Measurements from ENCODE around the gene UBE3C.

UBE3C gene

GRCh38 chr7:157238087-157238486 is 99.4 kb downstream of the UBE3C start:
- H2AFZ ChIP-seq (ENCODE audit: low read depth, low read length), result no peak overlapping the region
- H3K36me3 ChIP-seq (replicated peaks; ENCODE audit: low read depth, low read length), result peaks cover 53% of the 10 kb centered on the region

GRCh38 chr7:157239571-157240270 is 101.0 kb downstream of the UBE3C start:
- H3K4me1 ChIP-seq (ENCODE audit: low read length), result peaks cover 15% of the 10 kb centered on the region
- H3K9ac ChIP-seq (ENCODE audit: low read length), result no peak overlapping the region
- H3K36me3 ChIP-seq (replicated peaks; ENCODE audit: low read depth, low read length), result peaks cover 39% of the 10 kb centered on the region
- no peak overlapping the region for H3K27ac ChIP-seq (ENCODE audit: low read length)
- no peak overlapping the region for H3K4me3 ChIP-seq (ENCODE audit: low read length)
- no peak overlapping the region for H3K4me2 ChIP-seq (ENCODE audit: low read length)
- H3K9me3 ChIP-seq (ENCODE audit: insufficient read depth, low read length), result no peaks in the 10 kb centered on the region
- no peak for TF ChIP-seq EZH2phosphoT487 (IDR thresholded peaks at IDR 0.05; ENCODE audit: low read depth)
- TF ChIP-seq CTCF (IDR thresholded peaks at IDR 0.05; ENCODE audit: low read depth, low read length), result no peak
- no peaks in the 10 kb centered on the region for H3K27me3 ChIP-seq (ENCODE audit: low read depth, low read length)
- no peaks in the 10 kb centered on the region for H4K20me1 ChIP-seq (ENCODE audit: insufficient read depth, low read length)
- H2AFZ ChIP-seq (ENCODE audit: low read depth, low read length), result no peak overlapping the region
- H3K79me2 ChIP-seq (ENCODE audit: low read length), result peaks cover 13% of the 10 kb centered on the region; the same call in 1 of the 2 replicates

More at GRCh38 chr7:157238087-157238486, 99.4 kb downstream of the UBE3C start:
- TF ChIP-seq EZH2phosphoT487 (IDR thresholded peaks at IDR 0.05; ENCODE audit: low read depth) (no peak), CTCF (IDR thresholded peaks at IDR 0.05; ENCODE audit: low read depth, low read length) (peak; percentile 23)
- Histone ChIP-seq H3K27ac (ENCODE audit: low read length) (no peak overlapping the region), H3K4me1 (ENCODE audit: low read length) (peaks cover 7% of the 10 kb centered on the region), H3K4me2 (ENCODE audit: low read length) (no peak overlapping the region), H3K79me2 (ENCODE audit: low read length) (peaks cover 16% of the 10 kb centered on the region), H3K9ac (ENCODE audit: low read length) (no peak overlapping the region), H3K9me3 (ENCODE audit: insufficient read depth, low read length) (no peaks in the 10 kb centered on the region), H4K20me1 (ENCODE audit: insufficient read depth, low read length) (no peaks in the 10 kb centered on the region; the same call in 1 of the 2 replicates), H3K27me3 (ENCODE audit: low read depth, low read length) (no peaks in the 10 kb centered on the region), H3K4me3 (ENCODE audit: low read length) (no peak overlapping the region)

- H3K27ac ChIP-seq (ENCODE audit: low read length), result no peak overlapping the region
- H3K4me1 ChIP-seq (ENCODE audit: low read length), result peaks cover 19% of the 10 kb centered on the region
- peaks cover 30% of the 10 kb centered on the region for H3K36me3 ChIP-seq (replicated peaks; ENCODE audit: low read depth, low read length)
- H2AFZ ChIP-seq (ENCODE audit: low read depth, low read length), result no peak overlapping the region
- peaks cover 13% of the 10 kb centered on the region; the same call in 1 of the 2 replicates for H3K79me2 ChIP-seq (ENCODE audit: low read length)
- no peak overlapping the region for H3K9ac ChIP-seq (ENCODE audit: low read length)
- H3K27me3 ChIP-seq (ENCODE audit: low read depth, low read length), result no peaks in the 10 kb centered on the region
- no peak overlapping the region for H3K4me3 ChIP-seq (ENCODE audit: low read length)
- no peaks in the 10 kb centered on the region for H3K9me3 ChIP-seq (ENCODE audit: insufficient read depth, low read length)
- H3K4me2 ChIP-seq (ENCODE audit: low read length), result no peak overlapping the region
- TF ChIP-seq CTCF (IDR thresholded peaks at IDR 0.05; ENCODE audit: low read depth, low read length), result no peak
- TF ChIP-seq EZH2phosphoT487 (IDR thresholded peaks at IDR 0.05; ENCODE audit: low read depth), result no peak
- no peaks in the 10 kb centered on the region for H4K20me1 ChIP-seq (ENCODE audit: insufficient read depth, low read length)
Observed at GRCh38 chr7:157241631-157242030, 102.9 kb downstream of the UBE3C start.

- no peak overlapping the region for H2AFZ ChIP-seq (ENCODE audit: low read depth, low read length)
Observed at GRCh38 chr7:157244516-157245294, 106.0 kb downstream of the UBE3C start.

More at GRCh38 chr7:157244516-157245294, 106.0 kb downstream of the UBE3C start:
- H3K27me3 ChIP-seq (ENCODE audit: low read depth, low read length), result no peaks in the 10 kb centered on the region
- H3K4me2 ChIP-seq (ENCODE audit: low read length), result no peak overlapping the region
- H4K20me1 ChIP-seq (ENCODE audit: insufficient read depth, low read length), result no peaks in the 10 kb centered on the region
- no peak overlapping the region for H3K27ac ChIP-seq (ENCODE audit: low read length)
- no peak for TF ChIP-seq CTCF (IDR thresholded peaks at IDR 0.05; ENCODE audit: low read depth, low read length)
- TF ChIP-seq EZH2phosphoT487 (IDR thresholded peaks at IDR 0.05; ENCODE audit: low read depth), result no peak
- H3K79me2 ChIP-seq (ENCODE audit: low read length), result peaks cover 13% of the 10 kb centered on the region; the same call in 1 of the 2 replicates
- no peak overlapping the region for H3K4me3 ChIP-seq (ENCODE audit: low read length)
- H3K4me1 ChIP-seq (ENCODE audit: low read length), result peaks cover 19% of the 10 kb centered on the region
- no peaks in the 10 kb centered on the region for H3K9me3 ChIP-seq (ENCODE audit: insufficient read depth, low read length)
- H3K36me3 ChIP-seq (replicated peaks; ENCODE audit: low read depth, low read length), result peaks cover 24% of the 10 kb centered on the region
- H3K9ac ChIP-seq (ENCODE audit: low read length), result no peak overlapping the region
